Measurements from ENCODE around the gene CPNE1.

Gene CPNE1

GRCh38 chr20:35598476-35598875, 66.2 kb downstream of the CPNE1 start:
- no peak for DNase-seq

DNA sequence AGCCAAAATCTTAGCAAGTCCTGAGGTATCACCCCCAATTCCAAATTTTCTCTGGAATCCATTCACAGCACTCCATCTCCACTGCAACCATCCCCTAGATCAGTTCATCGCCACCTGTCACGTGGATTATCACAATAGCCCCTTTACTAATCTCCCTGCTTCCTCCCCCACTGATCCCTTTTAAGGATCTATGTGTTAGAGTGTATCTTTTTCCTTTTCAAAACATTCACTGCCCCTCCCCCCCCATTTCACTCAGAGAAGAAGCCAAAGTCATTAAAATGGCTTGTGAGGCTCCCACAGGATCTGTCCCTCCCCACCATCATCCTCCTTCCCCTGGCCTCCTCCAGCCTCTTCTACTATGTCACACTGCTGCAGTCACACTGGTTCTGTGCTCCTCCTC, 67.5 kb downstream of the CPNE1 start:
- no peak for DNase-seq

- DNase-seq = no peak
Observed at GRCh38 chr20:35595901-35596300, 68.8 kb downstream of the CPNE1 start.

- DNase-seq = no peak
Observed at GRCh38 chr20:35595456-35595855, 69.2 kb downstream of the CPNE1 start.

DNA sequence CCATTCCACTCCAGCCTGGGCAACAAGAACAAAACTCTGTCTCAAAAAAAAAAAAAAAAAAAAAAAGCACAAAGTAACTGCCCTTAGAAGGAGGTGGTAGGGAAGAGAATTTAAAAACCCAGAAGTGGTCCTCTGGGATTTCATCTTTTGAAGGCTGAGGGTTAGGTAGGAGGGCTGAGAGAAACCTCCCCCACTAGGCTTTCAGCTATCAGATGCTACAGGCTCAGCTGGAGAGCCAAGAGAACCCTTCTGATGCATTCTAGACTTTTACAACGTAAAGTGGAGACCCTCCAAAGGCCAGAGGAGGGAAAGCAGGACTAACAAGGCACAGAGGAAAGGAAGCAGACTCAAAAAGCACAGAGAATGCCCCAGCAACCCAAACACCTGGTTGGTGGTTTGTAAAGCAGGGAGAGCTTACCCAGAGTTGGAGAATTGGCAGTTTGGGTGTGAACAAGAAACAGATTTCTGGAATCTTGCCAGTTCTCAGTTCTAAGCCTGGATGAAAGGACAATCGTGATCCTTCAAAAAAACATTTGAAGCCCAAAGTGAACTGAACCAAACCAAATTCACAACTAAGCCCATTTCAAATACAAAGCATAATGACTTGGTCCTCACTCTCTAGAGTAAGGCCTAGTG, 72.2 kb downstream of the CPNE1 start:
- no peak for DNase-seq

DNA sequence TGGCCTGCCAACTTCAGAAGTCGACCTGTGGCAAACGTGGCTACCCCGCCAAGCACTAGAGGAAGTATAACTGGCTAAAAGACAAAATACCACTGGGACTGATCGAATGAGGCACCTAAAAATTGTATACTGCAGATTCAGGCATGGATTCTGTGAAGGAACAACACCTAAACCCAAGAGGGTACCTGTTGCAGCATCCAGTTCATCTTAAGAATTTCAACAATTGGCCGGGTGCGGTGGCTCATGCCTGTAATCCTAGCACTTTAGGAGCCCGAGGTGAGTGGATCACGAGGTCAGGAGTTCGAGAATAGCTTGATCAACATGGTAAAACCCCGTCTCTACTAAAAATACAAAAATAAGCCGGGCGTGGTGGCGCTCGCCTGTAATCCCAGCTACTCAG, 76.3 kb downstream of the CPNE1 start:
- no peak for DNase-seq

DNA sequence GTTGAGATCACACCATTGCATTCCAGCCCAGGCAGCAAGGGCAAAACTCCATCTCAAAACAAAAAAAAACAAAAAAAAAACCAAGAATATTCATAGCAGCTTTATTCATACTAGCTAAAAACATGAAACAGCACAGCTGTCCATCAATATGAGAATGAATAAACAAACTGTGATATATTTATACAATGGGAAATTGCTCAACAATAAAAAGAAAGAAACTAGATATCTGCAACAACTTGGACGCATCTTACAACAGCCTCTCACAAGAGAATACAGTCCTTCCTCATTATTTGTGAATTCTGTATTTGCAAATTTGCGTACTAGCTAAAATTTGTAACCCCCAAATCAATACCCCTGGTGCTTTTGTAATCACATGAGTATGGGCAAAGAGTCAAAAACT, 77.3 kb downstream of the CPNE1 start:
- DNase-seq = no peak

- no peak for DNase-seq
Observed at GRCh38 chr20:35586751-35587425, 77.8 kb downstream of the CPNE1 start.

GRCh38 chr20:35583636-35584560, 80.8 kb downstream of the CPNE1 start:
- DNase-seq = no peak

DNA sequence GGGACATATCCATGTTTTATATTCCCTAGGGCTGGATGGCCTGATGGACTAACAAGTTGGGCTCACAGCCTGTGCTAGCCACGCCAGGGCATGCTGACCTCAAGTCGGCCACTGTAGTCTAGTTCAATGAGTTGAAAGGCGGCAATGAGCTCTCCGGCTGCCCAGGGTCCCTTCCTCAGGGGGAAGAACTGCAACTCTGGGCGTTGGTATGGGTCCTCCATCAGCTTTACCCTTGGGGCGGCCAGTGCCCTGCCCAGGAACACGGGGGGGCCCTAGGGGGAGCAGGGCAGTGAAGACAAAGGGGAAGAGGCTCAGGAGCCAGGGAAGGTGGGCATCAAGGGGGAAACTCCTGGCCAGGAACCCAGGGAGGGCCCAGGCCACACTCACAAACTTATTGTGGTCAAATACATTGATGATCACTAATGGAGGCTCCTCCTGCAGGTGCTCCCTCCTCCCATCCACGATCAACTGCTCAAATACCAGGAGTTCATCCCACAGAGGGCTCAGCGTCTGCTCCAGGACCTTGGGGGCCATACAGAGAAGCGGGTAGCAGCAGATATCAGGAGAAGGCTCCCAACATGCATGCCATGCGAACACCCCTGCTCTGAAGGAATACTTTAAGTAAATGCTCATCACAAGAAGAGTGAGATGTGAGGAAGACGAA, 81.8 kb downstream of the CPNE1 start:
- no peak for DNase-seq

DNA sequence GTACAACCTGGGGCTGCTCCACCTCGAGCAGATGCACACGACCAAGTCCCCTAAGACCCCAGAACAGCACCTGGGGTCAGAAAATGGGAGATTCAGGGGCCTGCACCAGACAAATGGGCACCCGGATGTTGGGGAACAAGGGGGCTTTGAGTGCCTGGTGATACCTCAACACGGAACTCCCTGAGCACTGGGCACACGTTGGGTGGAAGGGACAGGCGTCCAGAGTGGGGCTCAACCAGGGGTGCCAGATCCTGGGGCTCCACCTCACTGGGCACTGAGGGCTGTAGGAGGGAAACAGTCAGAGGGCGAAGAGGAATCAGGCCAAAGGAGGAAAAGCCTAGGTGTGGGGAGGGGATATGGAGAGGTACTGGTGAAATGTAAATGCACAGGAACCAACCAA, 82.6 kb downstream of the CPNE1 start:
- no peak for DNase-seq

GRCh38 chr20:35579196-35579595, 85.5 kb downstream of the CPNE1 start:
- DNase-seq = no peak

GRCh38 chr20:35578469-35578868, 86.2 kb downstream of the CPNE1 start:
- no peak for DNase-seq

DNA sequence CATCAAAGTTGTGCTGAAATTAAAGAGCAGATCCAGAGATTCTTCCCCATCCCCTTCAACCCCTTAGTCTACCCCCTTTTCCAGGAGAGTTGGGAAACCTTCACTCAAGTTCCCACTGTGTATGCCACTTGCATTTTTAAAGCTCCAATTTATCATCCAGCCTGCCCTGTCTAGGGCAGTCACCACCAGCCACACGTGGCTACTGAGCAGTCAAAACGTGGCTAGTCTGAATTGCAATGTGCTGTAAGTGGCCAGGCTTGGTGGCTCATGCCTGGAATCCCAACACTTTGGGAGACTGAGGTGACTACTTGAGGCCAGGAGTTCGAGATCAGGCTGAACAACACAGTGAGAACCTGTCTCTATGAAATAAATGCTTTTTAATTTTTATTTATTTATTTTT, 87.9 kb downstream of the CPNE1 start:
- DNase-seq = no peak

Data from CD4-positive, alpha-beta T cell treated with Interleukin-4 for 4 hours (primary cell).